ENCODE results near the gene ARHGAP24.
A peak's percentile ranks its signal among the peaks of the same experiment; 100 is the strongest.
"Not testable (repeated sequence)": the region's sequence is repeated elsewhere in the genome, so short reads cannot be mapped to it uniquely, and the experiment has no call there.

ARHGAP24 gene

GRCh38 chr4:85482010-85482738 lies 7.2 kb downstream of the ARHGAP24 start:
- DNase-seq (ENCODE audit: low spot score): no peak

- peak; percentile 25 for DNase-seq (ENCODE audit: low spot score)
Observed at GRCh38 chr4:85486425-85487086, 11.6 kb downstream of the ARHGAP24 start.

- DNase-seq (ENCODE audit: low spot score): no peak
Observed at GRCh38 chr4:85488416-85488815, 13.5 kb downstream of the ARHGAP24 start.

DNA sequence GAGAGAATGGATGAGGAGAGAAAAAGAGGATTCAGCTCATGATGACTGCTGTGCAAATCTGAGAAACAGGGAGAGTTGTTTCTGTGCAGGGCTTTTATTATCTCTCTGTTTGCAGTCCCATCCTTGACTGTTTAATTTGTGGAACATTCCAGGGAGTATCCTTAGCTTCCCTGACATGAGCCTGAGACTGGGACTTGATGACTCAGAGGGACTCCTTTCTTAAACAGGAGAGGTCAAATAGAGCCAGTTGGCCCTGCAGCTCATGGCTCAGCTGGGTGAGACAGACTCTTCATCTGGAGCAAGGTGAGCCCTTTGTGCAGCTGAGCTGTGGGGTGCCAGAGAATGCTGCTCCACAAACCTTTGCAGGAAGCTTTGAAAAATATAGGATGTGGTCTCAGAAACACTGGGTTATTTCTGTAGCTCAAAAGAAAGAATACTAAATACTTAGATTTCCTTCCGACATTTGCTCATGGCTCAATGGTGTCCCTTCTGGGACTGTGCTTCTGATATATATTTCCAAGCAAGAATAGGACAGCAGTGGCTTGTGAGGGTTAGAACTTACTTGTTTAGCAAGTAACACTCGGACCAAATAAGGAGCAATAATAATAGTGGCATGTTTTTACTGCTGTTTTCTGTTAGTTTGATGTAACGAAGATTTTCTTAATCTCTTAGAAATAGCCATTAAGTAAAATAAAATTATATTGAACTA lies 14.5 kb downstream of the ARHGAP24 start:
- DNase-seq (ENCODE audit: low spot score): no peak

GRCh38 chr4:85491527-85491926 lies 16.6 kb downstream of the ARHGAP24 start:
- DNase-seq (ENCODE audit: low spot score): no peak

- no peak for DNase-seq (ENCODE audit: low spot score)
Observed at GRCh38 chr4:85492336-85492735, 17.4 kb downstream of the ARHGAP24 start.

DNA sequence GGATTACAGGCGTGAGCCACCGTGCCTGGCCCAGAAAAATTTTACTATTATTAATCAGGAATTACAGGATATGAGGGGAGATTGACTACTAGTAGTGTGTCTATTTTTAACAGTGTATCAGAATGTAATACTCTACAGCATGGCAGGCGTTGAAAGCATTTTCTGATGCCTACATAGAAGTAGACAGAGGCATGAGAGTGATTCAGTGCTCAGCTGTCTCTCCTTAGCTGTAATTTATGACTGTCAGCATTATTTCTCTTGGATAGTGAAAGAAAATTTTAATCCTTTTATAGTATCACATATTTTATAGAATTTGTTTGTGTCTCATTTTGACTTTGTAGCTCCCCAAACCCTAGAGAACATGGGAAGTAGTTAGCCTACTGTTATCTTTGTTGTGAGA lies 20.7 kb downstream of the ARHGAP24 start:
- no peak for DNase-seq (ENCODE audit: low spot score)

DNA sequence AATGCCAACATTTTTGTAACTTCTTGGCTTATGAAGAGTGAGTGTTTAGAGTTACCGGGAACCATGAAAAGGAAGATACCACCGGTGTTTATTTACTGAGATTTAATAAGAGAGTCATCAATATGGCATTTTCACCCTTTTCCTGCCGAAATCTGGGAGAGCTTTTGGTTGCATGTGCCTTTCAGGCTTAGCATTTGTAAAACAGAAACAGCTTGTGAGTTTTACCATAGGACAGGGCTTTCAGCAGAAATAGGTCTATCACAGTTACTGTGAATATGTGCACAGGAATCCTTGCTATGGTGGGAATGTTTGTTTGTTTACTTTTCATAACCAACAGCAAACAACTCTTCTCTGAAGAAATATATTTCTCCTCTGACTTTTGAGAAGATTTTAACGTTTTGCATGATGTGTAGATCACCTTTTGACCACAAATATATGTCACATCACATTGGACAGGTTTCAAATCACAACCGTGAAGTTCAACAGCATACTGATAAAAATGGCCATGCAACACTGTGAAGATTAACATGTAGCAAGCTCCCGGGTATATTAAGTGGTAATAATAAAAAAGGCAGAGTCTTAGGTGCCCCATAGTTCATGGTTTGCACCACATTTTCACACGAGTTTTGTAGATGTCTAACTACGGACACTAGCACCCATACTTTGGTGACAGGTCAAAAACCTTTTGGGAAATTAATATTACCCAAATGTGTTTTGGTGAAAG lies 21.3 kb downstream of the ARHGAP24 start:
- DNase-seq (ENCODE audit: low spot score): no peak

DNA sequence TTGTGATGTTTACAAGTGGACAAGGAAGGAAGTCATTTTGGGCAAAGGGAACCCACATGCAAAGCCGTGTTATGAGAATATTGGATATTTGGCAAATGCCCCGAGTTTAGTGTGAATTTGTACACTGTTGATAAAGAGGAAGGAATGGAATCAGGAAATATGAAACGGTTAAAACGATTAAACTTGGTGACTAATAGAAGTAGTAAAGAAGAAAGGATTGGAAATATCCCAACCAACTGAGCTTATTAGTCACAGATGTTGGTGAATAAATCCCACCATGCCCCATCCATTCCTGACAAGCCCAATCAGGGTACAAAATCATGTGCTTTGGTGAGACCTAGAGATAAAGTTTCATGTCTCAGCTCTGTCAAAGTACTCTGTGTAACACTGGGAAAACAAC lies 22.0 kb downstream of the ARHGAP24 start:
- DNase-seq (ENCODE audit: low spot score): peak; percentile 15

DNA sequence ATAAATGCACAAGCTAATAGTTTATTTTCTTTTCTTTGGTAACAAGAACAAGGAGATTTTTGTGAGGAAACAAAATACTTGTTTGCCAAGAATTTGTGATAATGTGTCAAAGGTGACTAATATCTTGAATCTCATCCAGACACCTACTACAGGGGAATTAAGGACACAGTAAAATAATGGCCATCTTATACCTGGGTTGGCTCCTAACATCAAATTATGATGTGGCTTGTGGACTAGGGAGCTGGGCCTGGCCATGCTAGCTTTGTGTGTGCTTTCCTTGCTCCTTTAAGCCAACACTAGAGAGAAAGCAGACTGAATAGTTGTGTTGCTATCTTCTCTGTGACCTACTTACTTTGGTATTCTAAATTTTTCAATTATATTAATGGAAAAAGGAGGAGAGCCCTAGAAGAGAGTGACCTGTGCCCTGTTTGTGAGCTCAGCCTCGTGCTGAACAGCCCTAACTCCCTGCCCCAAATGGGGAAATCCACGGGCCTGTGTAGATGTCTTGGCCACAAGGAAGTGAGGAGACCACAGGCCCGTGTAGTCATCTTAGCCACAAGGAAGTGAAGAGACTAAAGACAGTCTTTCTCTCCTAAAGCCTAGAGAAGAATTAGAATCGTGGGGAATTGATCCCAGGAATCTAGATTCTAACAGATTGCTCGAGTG lies 23.3 kb downstream of the ARHGAP24 start:
- no peak for DNase-seq (ENCODE audit: low spot score)

DNA sequence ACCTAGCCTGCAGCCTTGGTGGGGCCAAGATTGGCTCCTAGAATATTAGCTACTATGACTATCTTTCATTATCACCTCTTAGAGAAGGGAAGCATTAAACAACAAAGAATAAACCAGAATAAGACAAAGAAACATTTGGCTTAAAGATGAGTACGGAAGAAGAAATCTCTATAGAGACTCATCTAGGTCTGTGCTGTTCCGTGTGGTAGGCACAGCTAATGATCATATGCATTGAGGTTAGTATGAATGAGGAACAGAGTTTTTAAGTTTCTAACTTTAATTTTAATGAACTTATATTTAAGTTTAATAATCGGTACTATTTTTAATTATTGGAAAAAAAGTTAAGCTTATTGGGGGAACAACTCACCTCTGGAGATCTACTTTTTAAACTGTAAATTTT lies 24.6 kb downstream of the ARHGAP24 start:
- DNase-seq (ENCODE audit: low spot score): no peak

DNA sequence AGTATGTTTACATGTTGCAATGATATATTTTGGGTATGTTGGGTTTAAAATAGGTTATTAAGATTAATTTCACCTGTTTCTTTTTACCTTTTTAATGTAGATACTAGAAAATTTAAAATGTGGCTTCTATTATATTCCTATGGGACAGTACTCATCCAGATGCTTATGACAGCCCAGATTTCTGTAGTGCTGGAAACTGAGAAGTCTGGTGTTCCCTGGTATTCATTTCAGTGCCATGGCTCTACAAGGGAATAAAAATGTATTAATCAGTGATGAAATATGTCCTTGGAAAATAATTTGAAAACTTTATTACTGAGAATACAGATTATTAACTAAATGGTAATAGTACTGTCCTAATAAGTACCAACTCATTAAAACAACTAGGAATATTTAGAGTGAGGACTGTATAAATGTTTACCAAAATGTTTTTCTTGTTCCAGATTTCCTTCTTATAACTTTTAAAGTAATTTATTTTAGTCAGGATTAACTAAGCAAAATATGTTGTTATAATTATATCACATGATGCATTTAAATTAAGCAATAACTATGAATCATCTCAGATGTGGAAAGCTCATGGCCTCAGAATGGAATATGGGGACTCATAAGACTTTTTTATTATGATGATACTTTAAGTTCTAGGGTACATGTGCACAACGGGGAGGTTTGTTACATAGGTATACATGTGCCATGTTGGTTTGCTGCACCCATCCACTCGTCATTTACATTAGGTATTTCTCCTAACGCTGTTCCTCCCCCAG lies 25.3 kb downstream of the ARHGAP24 start:
- DNase-seq (ENCODE audit: low spot score): no peak

GRCh38 chr4:85501145-85501544 lies 26.2 kb downstream of the ARHGAP24 start:
- DNase-seq (ENCODE audit: low spot score): not testable (repeated sequence)

DNA sequence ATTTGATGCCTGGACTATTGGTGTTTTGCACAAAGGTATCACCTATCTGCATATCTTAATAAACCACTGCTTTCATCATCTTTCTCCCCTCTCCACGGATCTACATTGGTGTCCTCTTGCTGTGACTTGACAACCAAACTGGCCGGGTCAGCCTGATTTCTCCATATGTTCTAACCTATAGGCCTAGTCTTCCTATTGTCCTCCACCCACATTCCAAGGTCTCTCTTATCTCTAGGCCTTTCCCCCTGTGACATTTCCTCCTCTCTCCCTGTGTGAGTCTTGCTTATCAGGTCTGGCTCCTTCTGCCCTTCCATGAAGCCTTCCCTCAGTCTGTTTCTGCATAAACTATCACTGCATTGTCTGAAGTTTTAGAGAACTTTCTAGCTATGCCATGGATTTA lies 33.7 kb downstream of the ARHGAP24 start:
- no peak for DNase-seq (ENCODE audit: low spot score)

- no peak for DNase-seq (ENCODE audit: low spot score)
Observed at GRCh38 chr4:85509882-85510631, 35.1 kb downstream of the ARHGAP24 start.

DNA sequence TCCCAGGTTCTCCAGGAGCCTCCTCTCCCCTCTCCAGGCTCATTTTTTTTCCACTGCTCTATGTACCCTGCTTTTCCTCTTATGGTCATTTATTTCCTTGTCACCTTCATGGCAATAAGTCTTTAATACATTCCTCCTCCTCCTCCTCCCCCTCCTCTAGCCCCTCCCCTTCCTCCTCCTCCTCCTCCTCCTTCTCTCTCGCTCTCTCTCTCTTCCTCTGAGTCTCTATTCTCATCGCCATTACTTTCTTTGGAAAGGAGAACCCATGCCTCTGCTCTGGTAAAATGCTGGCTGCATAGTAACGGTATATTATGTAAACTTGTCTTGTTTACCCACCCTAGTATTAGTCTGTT lies 35.7 kb downstream of the ARHGAP24 start:
- DNase-seq (ENCODE audit: low spot score): no peak

- no peak for DNase-seq (ENCODE audit: low spot score)
Observed at GRCh38 chr4:85512446-85513205, 37.7 kb downstream of the ARHGAP24 start.

DNA sequence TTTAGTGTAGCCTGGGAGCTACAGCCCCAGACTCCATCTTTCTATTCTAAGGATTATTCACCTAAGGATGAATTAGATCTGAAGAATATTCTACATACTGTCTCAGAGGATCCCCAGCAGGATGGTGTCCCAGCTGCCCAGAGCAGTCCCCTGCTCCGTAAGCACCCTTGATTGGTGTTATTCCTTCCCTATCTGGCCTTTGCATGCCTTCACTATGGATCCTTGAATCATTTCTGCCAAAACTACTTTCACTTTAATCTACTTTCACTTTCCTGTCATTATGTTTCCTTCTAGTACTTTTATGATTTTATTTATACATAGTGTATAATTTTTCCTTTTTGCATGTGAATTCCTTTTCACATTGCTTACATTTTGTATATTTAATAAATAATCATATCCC lies 39.2 kb downstream of the ARHGAP24 start:
- no peak for DNase-seq (ENCODE audit: low spot score)

DNA sequence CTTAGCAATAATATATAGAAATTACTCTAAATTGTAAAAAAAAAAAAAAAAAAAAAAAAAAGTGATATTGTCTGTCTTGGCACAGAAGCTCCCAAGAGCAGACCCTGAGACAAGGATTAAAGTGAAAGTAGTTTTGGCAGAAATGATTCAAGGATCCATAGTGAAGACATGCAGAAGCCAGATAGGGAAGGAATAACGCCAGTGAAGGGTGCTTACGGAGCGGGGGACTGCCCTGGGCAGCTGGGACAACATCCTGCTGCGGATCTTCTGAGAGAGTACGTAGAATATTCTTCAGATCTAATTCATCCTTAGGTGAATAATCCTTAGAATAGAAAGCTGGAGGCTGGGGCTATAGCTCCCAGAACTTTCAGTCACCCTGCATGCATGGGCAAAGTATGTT lies 39.8 kb downstream of the ARHGAP24 start:
- no peak for DNase-seq (ENCODE audit: low spot score)

DNA sequence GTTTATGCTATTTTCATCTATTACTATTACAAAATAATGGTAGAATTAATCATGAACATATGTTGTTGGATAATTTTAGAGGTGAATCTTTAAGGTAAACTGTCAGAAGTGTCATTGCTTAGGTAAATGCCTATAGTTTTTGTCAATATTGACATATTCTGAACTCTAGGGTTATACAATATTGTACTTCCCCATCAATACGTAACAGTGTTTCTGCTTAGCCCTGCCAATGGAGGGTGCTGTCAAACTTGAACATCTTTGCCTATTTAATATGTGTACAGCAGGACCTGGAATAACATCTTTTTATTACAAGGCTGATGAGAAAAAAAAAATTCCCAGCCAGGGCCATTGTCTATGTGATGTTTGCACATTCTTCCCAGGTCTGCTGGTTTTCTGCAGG lies 40.8 kb downstream of the ARHGAP24 start:
- DNase-seq (ENCODE audit: low spot score): no peak
